Measurements from ENCODE around the gene ADAM33. TPM values are rescaled to one million over a fixed set of nuclear protein-coding genes. Genes with fewer than 3 reads are reported as not detected.

The ADAM33 gene, protein sequence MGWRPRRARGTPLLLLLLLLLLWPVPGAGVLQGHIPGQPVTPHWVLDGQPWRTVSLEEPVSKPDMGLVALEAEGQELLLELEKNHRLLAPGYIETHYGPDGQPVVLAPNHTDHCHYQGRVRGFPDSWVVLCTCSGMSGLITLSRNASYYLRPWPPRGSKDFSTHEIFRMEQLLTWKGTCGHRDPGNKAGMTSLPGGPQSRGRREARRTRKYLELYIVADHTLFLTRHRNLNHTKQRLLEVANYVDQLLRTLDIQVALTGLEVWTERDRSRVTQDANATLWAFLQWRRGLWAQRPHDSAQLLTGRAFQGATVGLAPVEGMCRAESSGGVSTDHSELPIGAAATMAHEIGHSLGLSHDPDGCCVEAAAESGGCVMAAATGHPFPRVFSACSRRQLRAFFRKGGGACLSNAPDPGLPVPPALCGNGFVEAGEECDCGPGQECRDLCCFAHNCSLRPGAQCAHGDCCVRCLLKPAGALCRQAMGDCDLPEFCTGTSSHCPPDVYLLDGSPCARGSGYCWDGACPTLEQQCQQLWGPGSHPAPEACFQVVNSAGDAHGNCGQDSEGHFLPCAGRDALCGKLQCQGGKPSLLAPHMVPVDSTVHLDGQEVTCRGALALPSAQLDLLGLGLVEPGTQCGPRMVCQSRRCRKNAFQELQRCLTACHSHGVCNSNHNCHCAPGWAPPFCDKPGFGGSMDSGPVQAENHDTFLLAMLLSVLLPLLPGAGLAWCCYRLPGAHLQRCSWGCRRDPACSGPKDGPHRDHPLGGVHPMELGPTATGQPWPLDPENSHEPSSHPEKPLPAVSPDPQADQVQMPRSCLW
- not detected for total RNA-seq

- no peak for DNase-seq
- Mint-ChIP-seq H3K27ac (no peak within 1 kb of the TSS), H3K9me3 (no peaks in the 10 kb centered on the region), H3K4me1 (ENCODE audit: low read depth) (no peaks in the 10 kb centered on the region), H3K27me3 (ENCODE audit: low read depth) (peaks cover 41% of the 10 kb centered on the region), H3K36me3 (ENCODE audit: low read depth) (no peaks in the 10 kb centered on the region), H3K4me3 (no peak within 1 kb of the TSS)
- intact Hi-C loops (cut with micrococcal nuclease) = no loop called here
- CTCF ChIA-PET = interaction anchor here (1.0 kb wide), 1 partner anchor 15 kb away, joined by 3 read pairs; no protein-coding TSS in a partner anchor
These were observed at the start of gene ADAM33 for GRCh38 chr20:3681931-3682781. Gene ADAM33, minus strand, starts transcription at chr20:3682010. Its CDS starts 6 bp downstream, at chr20:3682004.

DNA sequence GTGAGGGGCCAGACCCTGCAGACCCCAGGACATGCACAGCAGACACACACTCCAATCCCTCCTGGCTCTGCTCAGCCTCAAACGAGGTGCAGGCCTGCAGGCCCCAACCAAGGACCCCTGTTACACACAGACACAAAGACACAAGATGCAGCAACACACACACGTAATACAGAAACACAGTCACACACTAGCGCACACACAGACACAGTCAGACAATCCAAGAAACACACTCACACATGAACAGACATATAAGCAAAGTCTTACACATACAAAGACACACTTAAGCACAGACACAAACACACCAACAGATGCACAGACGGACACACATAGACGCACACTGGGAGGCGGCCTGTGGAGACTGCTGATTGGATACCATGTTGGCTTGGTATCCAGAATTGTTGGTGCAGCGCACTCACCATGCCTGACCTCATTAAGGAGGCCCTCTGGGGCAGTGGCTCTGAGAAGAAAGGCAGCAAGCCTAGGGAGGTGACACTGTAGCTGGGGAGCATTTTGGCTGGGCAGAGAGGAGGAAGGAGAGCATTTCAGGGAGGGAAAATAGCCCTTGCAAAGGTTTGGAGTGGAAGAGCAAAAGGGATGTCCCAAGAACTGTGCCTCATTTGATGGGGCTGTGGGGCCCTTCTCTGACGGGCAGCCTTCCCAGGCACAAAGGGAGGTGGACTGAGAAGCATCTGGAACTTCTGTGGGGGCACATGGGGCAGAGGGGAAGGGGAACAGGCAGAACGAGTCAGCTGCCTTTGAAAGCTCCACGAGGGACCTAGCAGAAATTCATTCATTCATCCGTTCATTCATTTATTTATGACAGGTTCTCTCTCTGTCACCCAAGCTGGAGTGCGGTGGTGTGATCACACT lies 49.2 kb upstream of the ADAM33 start:
- Mint-ChIP-seq H3K9me3 (no peaks in the 10 kb centered on the region), H3K27ac (no peak overlapping the region), H3K4me3 (no peak overlapping the region), H3K27me3 (ENCODE audit: low read depth) (peaks cover 44% of the 10 kb centered on the region), H3K36me3 (ENCODE audit: low read depth) (no peaks in the 10 kb centered on the region), H3K4me1 (ENCODE audit: low read depth) (no peaks in the 10 kb centered on the region)
- intact Hi-C loops (cut with micrococcal nuclease) = no loop called here
- CTCF ChIA-PET = interaction anchor here (0.6 to 0.9 kb wide), 2 partner anchors 35 to 415 kb away, joined by 3 read pairs; no protein-coding TSS in a partner anchor
- no peak for DNase-seq

DNA sequence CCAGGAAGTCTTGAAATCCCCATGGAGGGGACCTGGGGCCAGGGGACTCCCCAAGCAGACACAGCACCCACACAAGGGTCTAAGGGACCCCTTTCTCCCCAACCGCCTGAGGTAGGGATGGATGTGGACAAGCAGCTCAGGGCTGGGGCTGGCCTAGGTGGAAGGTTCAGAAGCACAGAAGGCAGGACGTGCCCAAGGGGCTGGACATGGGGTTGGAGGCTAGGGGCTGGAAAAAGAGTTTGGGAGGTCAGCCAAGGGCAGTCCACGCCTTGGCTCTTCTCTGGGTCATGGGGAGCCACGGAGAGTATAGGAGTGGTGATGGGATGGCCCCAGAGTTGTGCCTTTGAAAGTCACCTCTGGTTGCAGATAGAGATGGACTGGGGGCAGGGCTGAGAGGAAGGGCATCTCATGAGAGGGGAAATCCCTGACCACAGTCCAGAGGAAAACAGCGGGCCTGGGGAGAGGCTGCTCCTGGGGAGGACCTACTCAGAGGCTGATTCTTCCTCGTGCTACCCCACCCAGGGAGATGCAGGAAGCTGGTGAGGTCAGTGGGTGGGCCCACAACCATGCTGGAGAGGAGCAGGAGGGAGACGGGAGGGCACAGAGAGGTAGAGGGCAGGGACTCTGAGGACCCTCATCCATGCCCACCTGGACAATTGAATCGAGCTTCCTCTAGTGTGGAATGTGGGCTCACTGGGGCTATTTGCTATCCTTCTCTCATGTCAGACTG lies 48.2 kb upstream of the ADAM33 start:
- Mint-ChIP-seq H3K4me1 (ENCODE audit: low read depth) (no peaks in the 10 kb centered on the region), H3K36me3 (ENCODE audit: low read depth) (no peaks in the 10 kb centered on the region), H3K27ac (no peak overlapping the region), H3K9me3 (no peaks in the 10 kb centered on the region), H3K4me3 (no peak overlapping the region), H3K27me3 (ENCODE audit: low read depth) (peaks cover 44% of the 10 kb centered on the region)
- CTCF ChIA-PET = no interaction called here
- no peak for DNase-seq
- intact Hi-C loops (cut with micrococcal nuclease) = no loop called here

DNA sequence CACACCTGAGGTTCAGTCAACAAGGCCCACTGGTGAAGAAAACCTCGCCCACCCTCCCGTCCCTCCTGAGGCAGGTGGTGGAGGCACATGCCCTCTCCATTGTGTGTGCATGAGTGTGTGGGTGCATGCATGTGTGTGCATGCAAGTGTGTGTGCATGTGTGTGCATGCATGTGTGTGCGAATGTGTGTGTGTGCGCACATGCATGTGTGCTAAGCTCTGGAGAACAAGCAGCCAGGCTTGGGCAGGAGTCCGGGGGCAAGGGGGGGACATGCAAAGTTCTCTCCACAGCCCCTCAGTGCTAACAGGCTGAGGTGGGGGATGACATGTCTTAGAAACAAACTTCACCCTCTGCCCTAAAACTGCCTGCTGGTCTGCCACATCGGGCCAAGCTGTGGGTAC lies 47.6 kb upstream of the ADAM33 start:
- no peak for DNase-seq
- CTCF ChIA-PET = no interaction called here
- Mint-ChIP-seq H3K9me3 (no peaks in the 10 kb centered on the region), H3K27me3 (ENCODE audit: low read depth) (peaks cover 44% of the 10 kb centered on the region), H3K4me1 (ENCODE audit: low read depth) (no peaks in the 10 kb centered on the region), H3K4me3 (no peak overlapping the region), H3K36me3 (ENCODE audit: low read depth) (no peaks in the 10 kb centered on the region), H3K27ac (no peak overlapping the region)
- intact Hi-C loops (cut with micrococcal nuclease) = no loop called here

DNA sequence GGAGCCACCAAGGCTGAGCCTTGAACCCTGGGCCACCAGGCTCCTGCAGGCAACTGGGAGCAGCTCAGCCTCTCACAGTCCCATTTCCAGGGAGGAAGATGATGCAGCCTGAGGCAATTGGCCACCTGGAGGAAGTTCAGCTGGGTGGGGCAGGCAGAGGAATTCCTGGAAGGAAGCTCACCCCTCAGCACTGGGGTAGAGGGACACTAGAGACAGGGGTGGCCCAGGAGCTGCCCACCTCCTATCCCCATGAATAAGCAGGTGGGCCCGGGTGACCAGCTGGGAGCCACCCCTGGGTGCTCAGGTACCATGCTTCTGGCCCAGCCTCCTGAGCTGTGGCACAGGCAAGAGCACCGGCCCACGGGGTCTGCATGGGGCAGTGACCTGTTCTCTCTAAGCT lies 47.1 kb upstream of the ADAM33 start:
- Mint-ChIP-seq H3K4me1 (ENCODE audit: low read depth) (no peaks in the 10 kb centered on the region), H3K27me3 (ENCODE audit: low read depth) (peaks cover 43% of the 10 kb centered on the region), H3K4me3 (no peak overlapping the region), H3K9me3 (no peaks in the 10 kb centered on the region), H3K27ac (no peak overlapping the region), H3K36me3 (ENCODE audit: low read depth) (no peaks in the 10 kb centered on the region)
- CTCF ChIA-PET = no interaction called here
- intact Hi-C loops (cut with micrococcal nuclease) = no loop called here
- DNase-seq = no peak

- intact Hi-C loops (cut with micrococcal nuclease) = no loop called here
- Mint-ChIP-seq H3K4me1 (ENCODE audit: low read depth) (no peaks in the 10 kb centered on the region), H3K27ac (no peak overlapping the region), H3K27me3 (ENCODE audit: low read depth) (peaks cover 40% of the 10 kb centered on the region), H3K36me3 (ENCODE audit: low read depth) (no peaks in the 10 kb centered on the region), H3K4me3 (no peak overlapping the region), H3K9me3 (no peaks in the 10 kb centered on the region)
- DNase-seq = no peak
- CTCF ChIA-PET = no interaction called here
These were observed 46.5 kb upstream of the ADAM33 start for GRCh38 chr20:3728354-3728753.

DNA sequence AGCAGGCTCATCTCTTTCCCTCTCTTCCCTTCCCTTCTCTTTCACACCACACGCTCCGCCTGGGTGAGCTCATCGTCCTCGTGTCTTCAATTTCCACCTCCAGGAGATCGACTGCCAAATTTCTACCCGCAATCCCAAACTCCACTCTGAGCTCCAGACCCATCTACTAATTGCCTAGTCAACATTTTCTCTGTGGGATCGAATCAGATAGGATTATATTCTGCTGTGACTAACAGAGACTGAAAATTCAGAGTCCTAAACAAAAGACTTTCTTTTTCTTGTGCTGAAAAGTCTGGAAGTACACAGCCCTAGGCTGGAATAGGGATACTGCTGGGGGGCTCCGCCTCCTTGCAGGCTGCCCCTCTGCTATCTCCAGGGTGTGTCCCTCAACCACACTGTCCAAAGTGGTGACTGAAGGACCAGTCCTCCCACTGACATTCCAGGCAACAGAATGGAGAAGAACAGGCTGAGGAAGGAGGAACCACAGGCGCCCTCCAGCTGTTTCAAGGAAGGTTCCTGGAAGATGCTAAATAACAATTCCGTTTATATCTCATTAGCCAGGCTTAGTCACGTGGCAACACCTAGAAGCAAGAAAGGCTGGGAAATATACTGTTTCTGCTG lies 45.7 kb upstream of the ADAM33 start:
- intact Hi-C loops (cut with micrococcal nuclease) = no loop called here
- no peak for DNase-seq
- H3K27me3 Mint-ChIP-seq (ENCODE audit: low read depth) = peaks cover 32% of the 10 kb centered on the region
- H3K4me3 Mint-ChIP-seq = no peak overlapping the region
- no peaks in the 10 kb centered on the region for H3K36me3 Mint-ChIP-seq (ENCODE audit: low read depth)
- CTCF ChIA-PET = interaction anchor here (1.5 kb wide), 1 partner anchor 17 kb away, joined by 3 read pairs; no protein-coding TSS in a partner anchor
- no peak overlapping the region for H3K27ac Mint-ChIP-seq
- no peaks in the 10 kb centered on the region for H3K9me3 Mint-ChIP-seq
- H3K4me1 Mint-ChIP-seq (ENCODE audit: low read depth) = no peaks in the 10 kb centered on the region

DNA sequence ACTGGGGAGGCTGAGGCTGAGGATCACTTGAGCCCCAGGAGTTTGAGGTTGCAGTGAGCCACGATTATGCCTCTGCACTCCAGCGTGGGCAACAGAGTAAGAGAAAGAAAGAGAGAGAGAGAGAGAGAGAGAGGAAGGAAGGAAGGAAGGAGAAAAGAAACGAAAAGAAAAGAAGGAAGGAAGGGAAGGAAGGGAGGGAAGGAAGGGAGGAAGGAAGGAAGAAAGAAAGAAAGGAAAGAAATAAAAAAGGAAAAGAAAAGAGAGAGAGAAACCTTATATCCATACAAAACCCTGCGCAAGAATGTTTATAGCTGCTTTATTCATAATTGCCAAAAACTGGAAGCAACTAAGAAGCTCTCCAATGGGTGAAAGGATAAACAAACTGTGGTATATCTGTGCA lies 42.5 kb upstream of the ADAM33 start:
- intact Hi-C loops (cut with micrococcal nuclease) = no loop called here
- no peak overlapping the region for H3K27ac Mint-ChIP-seq
- H3K4me3 Mint-ChIP-seq = no peak overlapping the region
- no peaks in the 10 kb centered on the region for H3K4me1 Mint-ChIP-seq (ENCODE audit: low read depth)
- no peak for DNase-seq
- no peaks in the 10 kb centered on the region for H3K36me3 Mint-ChIP-seq (ENCODE audit: low read depth)
- no peaks in the 10 kb centered on the region for H3K9me3 Mint-ChIP-seq
- CTCF ChIA-PET = interaction anchor here (0.6 to 1.4 kb wide), 2 partner anchors 48 to 177 kb away, joined by 5 read pairs; no protein-coding TSS in a partner anchor
- peaks cover 17% of the 10 kb centered on the region for H3K27me3 Mint-ChIP-seq (ENCODE audit: low read depth)

GRCh38 chr20:3723284-3723683 lies 41.5 kb upstream of the ADAM33 start:
- CTCF ChIA-PET = no interaction called here
- Mint-ChIP-seq H3K4me1 (ENCODE audit: low read depth) (no peaks in the 10 kb centered on the region), H3K9me3 (no peaks in the 10 kb centered on the region), H3K36me3 (ENCODE audit: low read depth) (no peaks in the 10 kb centered on the region), H3K27ac (no peak overlapping the region), H3K4me3 (no peak overlapping the region), H3K27me3 (ENCODE audit: low read depth) (peaks cover 14% of the 10 kb centered on the region)
- intact Hi-C loops (cut with micrococcal nuclease) = no loop called here
- no peak for DNase-seq

GRCh38 chr20:3721912-3722311 lies 40.1 kb upstream of the ADAM33 start:
- no peak overlapping the region for H3K4me3 Mint-ChIP-seq
- intact Hi-C loops (cut with micrococcal nuclease) = no loop called here
- no peaks in the 10 kb centered on the region for H3K36me3 Mint-ChIP-seq (ENCODE audit: low read depth)
- DNase-seq = no peak
- CTCF ChIA-PET = interaction anchor here (0.7 to 1.0 kb wide), 2 partner anchors 45 to 259 kb away, joined by 3 to 5 read pairs; partner anchors contain the start of gene ADISSP
- no peaks in the 10 kb centered on the region for H3K4me1 Mint-ChIP-seq (ENCODE audit: low read depth)
- no peak overlapping the region for H3K27ac Mint-ChIP-seq
- H3K27me3 Mint-ChIP-seq (ENCODE audit: low read depth) = peaks cover 3% of the 10 kb centered on the region
- no peaks in the 10 kb centered on the region for H3K9me3 Mint-ChIP-seq

Measured in activated naive CD4-positive, alpha-beta T cell treated with anti-CD3 and anti-CD28 coated beads for 36 hours (primary cell).